GM18505 (cell line): ENCODE results near the gene BLOC1S5.

Experiments used
- ATAC-seq: cut with Tn5 transposase; IDR thresholded peaks from one replicate; pipeline ENCODE4 v1.9.1; 2021; ENCODE audit not compliant: unreplicated experiment
- POLR2A ChIP-seq: IDR thresholded peaks from 4 replicates; pipeline ENCODE4 v1.6.1; 2011; ENCODE audit warnings: borderline replicate concordance; ENCODE audit not compliant: insufficient read depth, insufficient read length; ENCODE audit errors: extremely low read depth

The BLOC1S5 gene

GRCh38 chr6:8063761-8064637 is at the start of gene BLOC1S5:
BLOC1S5 (minus strand) TSS chr6:8064389; CDS start chr6:8064376, 13 bp downstream.
- TF ChIP-seq POLR2A, result peak; percentile 70
- ATAC-seq, result peak; percentile 91

GRCh38 chr6:8113131-8113654 is 49.0 kb upstream of the BLOC1S5 start:
- TF ChIP-seq POLR2A, result no peak
- no peak for ATAC-seq

DNA sequence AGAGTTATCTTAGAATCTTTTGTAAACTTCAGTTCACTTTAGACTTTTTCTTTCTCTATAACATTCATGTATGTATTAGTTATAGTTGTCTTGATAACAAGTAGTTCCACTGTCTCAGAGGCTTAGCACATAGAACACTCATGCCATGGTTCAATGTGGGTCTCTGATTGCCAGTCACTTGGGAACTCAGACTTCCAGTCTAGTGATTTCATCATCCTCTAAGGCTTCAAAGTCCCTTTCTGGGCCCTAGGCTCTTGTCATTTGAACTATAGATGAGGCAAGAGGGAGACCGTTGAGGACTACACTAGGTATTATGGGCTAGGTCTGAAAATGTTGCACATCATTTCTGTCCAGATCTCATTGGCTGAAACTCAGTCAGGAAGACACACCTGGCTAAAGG is 46.5 kb upstream of the BLOC1S5 start:
- no peak for TF ChIP-seq POLR2A
- ATAC-seq, result no peak

- no peak for TF ChIP-seq POLR2A
- no peak for ATAC-seq
Measured at GRCh38 chr6:8110117-8110721, 46.0 kb upstream of the BLOC1S5 start.

GRCh38 chr6:8108759-8109539 is 44.8 kb upstream of the BLOC1S5 start:
- no peak for TF ChIP-seq POLR2A
- ATAC-seq, result no peak

DNA sequence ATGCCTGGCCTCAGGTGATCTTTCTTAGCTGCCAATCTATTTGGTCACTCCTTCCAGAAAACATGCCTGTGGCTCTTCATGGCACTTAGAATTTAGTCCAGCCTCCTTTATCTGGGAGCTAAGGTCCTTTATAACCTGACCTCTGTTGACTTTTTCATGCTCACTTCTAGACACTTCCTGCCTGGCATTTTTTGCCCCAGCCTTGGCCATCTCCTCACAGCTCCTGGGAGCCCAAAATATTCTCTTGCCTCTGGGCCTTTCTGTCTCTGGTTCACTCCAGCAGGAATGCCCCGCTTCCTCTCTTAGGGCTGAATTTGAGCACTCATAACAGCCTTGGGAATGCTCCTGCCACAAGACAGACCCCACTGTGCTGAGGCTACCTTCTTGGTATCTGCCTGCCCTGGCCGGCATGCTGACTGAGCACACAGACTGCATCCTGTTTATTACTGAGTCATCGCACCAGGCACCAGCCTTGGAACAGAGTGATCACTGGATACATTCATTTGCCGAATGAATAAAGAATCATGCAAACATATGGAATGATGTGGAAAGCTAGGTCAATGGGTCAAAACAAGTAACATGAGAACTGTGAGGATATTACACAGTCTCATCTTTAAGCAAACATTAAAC is 44.0 kb upstream of the BLOC1S5 start:
- no peak for TF ChIP-seq POLR2A
- no peak for ATAC-seq

DNA sequence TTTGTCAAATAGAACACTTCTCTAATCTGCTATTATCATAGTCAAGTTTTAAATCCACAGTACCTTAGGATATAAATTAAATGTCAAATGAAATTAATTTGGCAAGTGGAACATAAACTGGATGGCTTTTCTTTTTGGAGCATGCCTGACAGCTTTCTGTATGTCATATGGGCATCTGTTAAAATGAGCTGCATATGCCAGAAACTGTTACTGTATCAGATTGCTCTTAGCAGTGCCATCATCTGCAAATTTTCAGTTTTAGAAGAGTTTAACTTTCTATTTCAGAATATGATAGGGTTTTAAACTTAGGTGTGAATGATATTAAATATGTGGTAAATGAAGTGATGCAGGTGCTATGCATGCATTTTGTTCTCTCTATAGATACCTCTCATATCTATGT is 41.6 kb upstream of the BLOC1S5 start:
- TF ChIP-seq POLR2A, result no peak
- no peak for ATAC-seq

- TF ChIP-seq POLR2A, result no peak
- no peak for ATAC-seq
Measured at GRCh38 chr6:8103726-8104125, 39.5 kb upstream of the BLOC1S5 start.

- peak; percentile 80 for TF ChIP-seq POLR2A
- ATAC-seq, result peak; percentile 99
Measured at GRCh38 chr6:8102122-8102958, 38.2 kb upstream of the BLOC1S5 start, which contains the start of gene EEF1E1. EEF1E1 (minus strand) TSS chr6:8102548; CDS start chr6:8102521, 27 bp downstream.

DNA sequence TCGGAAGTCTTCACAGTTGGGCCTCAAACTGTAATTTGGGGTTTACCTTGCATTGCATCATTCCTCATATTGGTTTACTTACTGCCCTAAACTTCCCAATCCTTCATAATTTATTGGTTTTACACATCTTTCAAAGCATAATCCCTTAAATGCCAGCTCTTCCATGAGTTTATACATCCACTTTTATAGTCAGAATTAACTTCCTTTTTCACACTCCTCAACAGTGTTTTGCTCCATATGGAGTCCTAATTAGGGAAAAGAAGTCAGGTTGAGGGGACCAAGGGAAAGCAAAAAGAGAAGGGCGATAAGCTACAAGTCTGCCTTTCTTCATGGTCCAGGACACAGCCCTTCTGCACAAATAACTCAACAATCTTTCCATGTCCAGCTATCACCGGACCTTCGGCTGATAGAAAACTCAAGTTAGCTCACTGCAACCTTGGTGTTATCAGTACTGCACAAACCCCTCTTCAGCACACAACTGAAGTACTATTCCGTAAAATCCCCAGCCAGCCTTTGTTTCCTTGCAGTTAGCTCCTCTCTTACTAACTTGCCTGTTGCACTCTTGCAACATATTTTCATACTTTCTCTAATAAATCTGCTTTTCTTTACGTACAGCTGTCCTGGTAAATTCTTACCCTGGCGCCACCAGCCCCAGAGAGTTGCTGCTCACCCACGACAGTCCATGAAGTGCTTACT is 36.1 kb upstream of the BLOC1S5 start:
- no peak for ATAC-seq

DNA sequence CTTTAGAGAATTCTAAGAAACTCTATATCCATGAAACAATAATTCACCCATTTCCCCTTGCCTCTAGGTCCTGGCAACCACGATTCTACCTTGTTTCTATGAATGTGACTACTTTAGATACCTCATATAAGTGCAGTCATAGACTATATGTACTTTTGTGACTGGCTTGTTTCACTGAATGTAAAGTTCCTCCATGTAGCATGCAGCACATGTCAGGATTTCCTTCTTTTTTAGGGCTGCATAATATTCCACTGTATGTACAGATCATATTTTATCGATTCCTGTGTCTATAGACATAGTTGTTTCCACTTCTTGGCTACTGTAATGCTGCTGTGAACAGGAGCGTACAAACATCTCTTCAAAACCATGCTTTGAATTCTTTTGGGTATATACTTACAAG is 26.5 kb upstream of the BLOC1S5 start:
- ATAC-seq, result no peak
- no peak for TF ChIP-seq POLR2A

More for the DNA sequence above, 36.1 kb upstream of the BLOC1S5 start:
- no peak for TF ChIP-seq POLR2A

- no peak for TF ChIP-seq POLR2A
- ATAC-seq, result no peak
Measured at GRCh38 chr6:8088886-8089285, 24.7 kb upstream of the BLOC1S5 start.
